Loucy (cell line): ENCODE measurements around the gene HPSE2.

Experiments used
- H2AFZ ChIP-seq: fragments of 200-600 bp; sonication (generic); 2 replicates; pipeline ENCODE4 v1.6.0; 2016; ENCODE audit warnings: antibody characterized with exemption, mild to moderate bottlenecking, low read length, moderate library complexity
- H3F3A ChIP-seq: fragments of 200-600 bp; 2 replicates; pipeline ENCODE4 v1.6.0; 2016; ENCODE audit warnings: antibody characterized with exemption, low read depth, mild to moderate bottlenecking
- H3K27me3 ChIP-seq: fragments of 200-600 bp; sonication (generic); 2 replicates; pipeline ENCODE4 v1.6.1; 2014; ENCODE audit warnings: low read length, mild to moderate bottlenecking; ENCODE audit not compliant: insufficient read depth, poor library complexity, severe bottlenecking
- H3K36me3 ChIP-seq: fragments of 200-600 bp; sonication (generic); 2 replicates; pipeline ENCODE4 v1.6.1; 2016; ENCODE audit warnings: low read length; ENCODE audit not compliant: insufficient read depth
- H3K4me1 ChIP-seq: fragments of 200-600 bp; sonication (generic); 2 replicates; pipeline ENCODE4 v1.5.1; 2014; ENCODE audit warnings: low read length, mild to moderate bottlenecking; ENCODE audit not compliant: insufficient read depth, poor library complexity, severe bottlenecking
- H3K4me2 ChIP-seq: fragments of 200-600 bp; sonication (generic); 2 replicates; pipeline ENCODE4 v1.6.0; 2014; ENCODE audit warnings: antibody characterized with exemption, low read length, low read depth, mild to moderate bottlenecking; ENCODE audit not compliant: poor library complexity, severe bottlenecking
- H3K4me3 ChIP-seq: fragments of 200-600 bp; sonication (generic); 2 replicates; pipeline ENCODE4 v1.5.1; 2014; ENCODE audit warnings: low read length, mild to moderate bottlenecking, mixed read lengths; ENCODE audit not compliant: poor library complexity, severe bottlenecking
- H3K79me2 ChIP-seq: fragments of 200-600 bp; sonication (generic); 2 replicates; pipeline ENCODE4 v1.6.1; 2014; ENCODE audit warnings: low read length; ENCODE audit not compliant: insufficient read depth
- H3K9ac ChIP-seq: fragments of 200-600 bp; sonication (generic); 2 replicates; pipeline ENCODE4 v1.6.0; 2014; ENCODE audit warnings: mild to moderate bottlenecking, low read depth, low read length, moderate library complexity; ENCODE audit not compliant: poor library complexity, severe bottlenecking
- H3K9me2 ChIP-seq: fragments of 200-600 bp; sonication (generic); replicated peaks from 2 replicates; pipeline ENCODE4 v1.6.1; 2016; ENCODE audit warnings: low read depth, low read length, mixed read lengths
- H3K9me3 ChIP-seq: fragments of 200-600 bp; sonication (generic); 2 replicates; pipeline ENCODE4 v1.6.1; 2014; ENCODE audit warnings: mild to moderate bottlenecking, antibody characterized with exemption, low read length, low read depth; ENCODE audit not compliant: insufficient read depth
- H4K20me1 ChIP-seq: fragments of 200-600 bp; sonication (generic); 2 replicates; pipeline ENCODE4 v1.6.0; 2014; ENCODE audit warnings: antibody characterized with exemption, low read length, mild to moderate bottlenecking; ENCODE audit not compliant: insufficient read depth, poor library complexity, severe bottlenecking
- CTCF ChIP-seq: fragments of 200-600 bp; sonication (generic); conservative IDR thresholded peaks from 2 replicates; pipeline ENCODE4 v1.5.1; 2014; ENCODE audit warnings: mild to moderate bottlenecking, antibody characterized with exemption, low read length
- EZH2phosphoT487 ChIP-seq: fragments of 200-600 bp; IDR thresholded peaks from 2 replicates; pipeline ENCODE4 v1.6.1; 2018; ENCODE audit warnings: antibody characterized with exemption, mild to moderate bottlenecking, moderate library complexity, borderline replicate concordance

The HPSE2 gene

GRCh38 chr10:98795467-98795866 lies 440.2 kb downstream of the HPSE2 start:
- H3K4me1 ChIP-seq = no peaks in the 10 kb centered on the region
- H3K4me2 ChIP-seq = no peak overlapping the region
- H3K9ac ChIP-seq = no peak overlapping the region
- no peak for TF ChIP-seq EZH2phosphoT487
- no peak for TF ChIP-seq CTCF
- H3K9me2 ChIP-seq = no peaks in the 10 kb centered on the region
- no peaks in the 10 kb centered on the region for H4K20me1 ChIP-seq
- H3K9me3 ChIP-seq = no peaks in the 10 kb centered on the region
- no peaks in the 10 kb centered on the region for H3K36me3 ChIP-seq
- no peak overlapping the region for H3K4me3 ChIP-seq
- H3F3A ChIP-seq = no peaks in the 10 kb centered on the region
- no peak overlapping the region for H2AFZ ChIP-seq
- no peaks in the 10 kb centered on the region for H3K27me3 ChIP-seq
- no peaks in the 10 kb centered on the region for H3K79me2 ChIP-seq

GRCh38 chr10:98790817-98791216 lies 444.8 kb downstream of the HPSE2 start:
- H3K4me3 ChIP-seq = no peak overlapping the region
- H3K4me2 ChIP-seq = no peak overlapping the region
- H3K9me3 ChIP-seq = no peaks in the 10 kb centered on the region
- no peak overlapping the region for H3K9ac ChIP-seq
- H2AFZ ChIP-seq = no peak overlapping the region
- H4K20me1 ChIP-seq = no peaks in the 10 kb centered on the region
- no peaks in the 10 kb centered on the region for H3K4me1 ChIP-seq
- H3K36me3 ChIP-seq = no peaks in the 10 kb centered on the region
- TF ChIP-seq EZH2phosphoT487 (no peak), CTCF (peak; percentile 62)
- H3K9me2 ChIP-seq = no peaks in the 10 kb centered on the region
- no peaks in the 10 kb centered on the region for H3K79me2 ChIP-seq
- no peaks in the 10 kb centered on the region for H3K27me3 ChIP-seq
- H3F3A ChIP-seq = no peaks in the 10 kb centered on the region

- H2AFZ ChIP-seq = no peak overlapping the region
- H3K4me3 ChIP-seq = no peak overlapping the region
- H3K36me3 ChIP-seq = no peaks in the 10 kb centered on the region
- no peaks in the 10 kb centered on the region for H3K79me2 ChIP-seq
- H3K27me3 ChIP-seq = no peaks in the 10 kb centered on the region
- no peak overlapping the region for H3K9ac ChIP-seq
- H3K9me2 ChIP-seq = no peaks in the 10 kb centered on the region
- no peak for TF ChIP-seq EZH2phosphoT487
- TF ChIP-seq CTCF = no peak
- no peaks in the 10 kb centered on the region for H4K20me1 ChIP-seq
- no peaks in the 10 kb centered on the region for H3K9me3 ChIP-seq
- H3K4me2 ChIP-seq = no peak overlapping the region
- H3F3A ChIP-seq = no peaks in the 10 kb centered on the region
- no peaks in the 10 kb centered on the region for H3K4me1 ChIP-seq
Measured at GRCh38 chr10:98778277-98778759, 457.3 kb downstream of the HPSE2 start.
